HEK293 (cell line): Measurements from ENCODE around the gene TSHZ2.

Experiments used
- AEBP2 ChIP-seq: fragments of 450-650 bp; formaldehyde crosslinking; IDR thresholded peaks from 2 replicates; pipeline ENCODE4 v1.5.1; 2016; ENCODE audit warnings: missing biosample characterization, missing genetic modification characterization, borderline replicate concordance
- CTCF ChIP-seq: fragments of 450-650 bp; formaldehyde crosslinking; IDR thresholded peaks from 2 replicates; pipeline ENCODE4 v1.5.1; 2016; ENCODE audit warnings: missing biosample characterization, missing genetic modification characterization
- IKZF3 ChIP-seq: fragments of 450-650 bp; IDR thresholded peaks from 2 replicates; pipeline ENCODE4 v1.5.0; 2018; ENCODE audit warnings: missing biosample characterization, mild to moderate bottlenecking, missing genetic modification characterization, moderate library complexity
- INSM2 ChIP-seq: fragments of 450-650 bp; formaldehyde crosslinking; IDR thresholded peaks from 2 replicates; pipeline ENCODE4 v1.5.1; 2016; ENCODE audit warnings: missing biosample characterization, missing genetic modification characterization
- PRDM10 ChIP-seq: fragments of 450-650 bp; formaldehyde crosslinking; IDR thresholded peaks from 2 replicates; pipeline ENCODE4 v1.5.1; 2016; ENCODE audit warnings: missing biosample characterization, missing genetic modification characterization
- SP2 ChIP-seq: fragments of 450-650 bp; formaldehyde crosslinking; IDR thresholded peaks from 2 replicates; pipeline ENCODE4 v1.5.1; 2016; ENCODE audit warnings: missing biosample characterization, missing genetic modification characterization
- YY1 ChIP-seq: fragments of 450-650 bp; formaldehyde crosslinking; IDR thresholded peaks from 2 replicates; pipeline ENCODE4 v1.5.1; 2018; ENCODE audit warnings: missing biosample characterization, missing genetic modification characterization
- ZEB2 ChIP-seq: fragments of 450-650 bp; formaldehyde crosslinking; IDR thresholded peaks from 2 replicates; pipeline ENCODE4 v1.5.1; 2016; ENCODE audit warnings: missing biosample characterization, missing genetic modification characterization
- ZFP37 ChIP-seq: fragments of 450-650 bp; formaldehyde crosslinking; IDR thresholded peaks from 2 replicates; pipeline ENCODE4 v1.5.1; 2016; ENCODE audit warnings: missing biosample characterization, missing genetic modification characterization
- ZNF148 ChIP-seq: fragments of 450-650 bp; formaldehyde crosslinking; IDR thresholded peaks from 2 replicates; pipeline ENCODE4 v1.5.0; 2017; ENCODE audit warnings: missing biosample characterization, missing genetic modification characterization, borderline replicate concordance
- ZNF335 ChIP-seq: fragments of 450-650 bp; formaldehyde crosslinking; conservative IDR thresholded peaks from 2 replicates; pipeline ENCODE4 v1.5.1; 2016; ENCODE audit warnings: missing biosample characterization, missing genetic modification characterization
- ZSCAN18 ChIP-seq: fragments of 450-650 bp; formaldehyde crosslinking; IDR thresholded peaks from 2 replicates; pipeline ENCODE4 v1.5.1; 2016; ENCODE audit warnings: missing biosample characterization, missing genetic modification characterization
- TF ChIP-seq, protein P1 (sequence below): fragments of 450-650 bp; formaldehyde crosslinking; IDR thresholded peaks from 2 replicates; pipeline ENCODE4 v1.5.1; 2016; ENCODE audit warnings: missing biosample characterization, missing genetic modification characterization, borderline replicate concordance
- TF ChIP-seq, protein P2 (sequence below): fragments of 450-650 bp; formaldehyde crosslinking; optimal IDR thresholded peaks from 2 replicates; pipeline ENCODE3; 2016; ENCODE audit warnings: missing biosample characterization, mild to moderate bottlenecking, missing genetic modification characterization

GRCh38 chr20:53480913-53481312 is 508.8 kb downstream of the TSHZ2 start:
- no peak for TF ChIP-seq CTCF (tag by site-specific recombination)
- no peak for TF ChIP-seq ZNF148 (tag by site-specific recombination)
- TF ChIP-seq, protein P1, sequence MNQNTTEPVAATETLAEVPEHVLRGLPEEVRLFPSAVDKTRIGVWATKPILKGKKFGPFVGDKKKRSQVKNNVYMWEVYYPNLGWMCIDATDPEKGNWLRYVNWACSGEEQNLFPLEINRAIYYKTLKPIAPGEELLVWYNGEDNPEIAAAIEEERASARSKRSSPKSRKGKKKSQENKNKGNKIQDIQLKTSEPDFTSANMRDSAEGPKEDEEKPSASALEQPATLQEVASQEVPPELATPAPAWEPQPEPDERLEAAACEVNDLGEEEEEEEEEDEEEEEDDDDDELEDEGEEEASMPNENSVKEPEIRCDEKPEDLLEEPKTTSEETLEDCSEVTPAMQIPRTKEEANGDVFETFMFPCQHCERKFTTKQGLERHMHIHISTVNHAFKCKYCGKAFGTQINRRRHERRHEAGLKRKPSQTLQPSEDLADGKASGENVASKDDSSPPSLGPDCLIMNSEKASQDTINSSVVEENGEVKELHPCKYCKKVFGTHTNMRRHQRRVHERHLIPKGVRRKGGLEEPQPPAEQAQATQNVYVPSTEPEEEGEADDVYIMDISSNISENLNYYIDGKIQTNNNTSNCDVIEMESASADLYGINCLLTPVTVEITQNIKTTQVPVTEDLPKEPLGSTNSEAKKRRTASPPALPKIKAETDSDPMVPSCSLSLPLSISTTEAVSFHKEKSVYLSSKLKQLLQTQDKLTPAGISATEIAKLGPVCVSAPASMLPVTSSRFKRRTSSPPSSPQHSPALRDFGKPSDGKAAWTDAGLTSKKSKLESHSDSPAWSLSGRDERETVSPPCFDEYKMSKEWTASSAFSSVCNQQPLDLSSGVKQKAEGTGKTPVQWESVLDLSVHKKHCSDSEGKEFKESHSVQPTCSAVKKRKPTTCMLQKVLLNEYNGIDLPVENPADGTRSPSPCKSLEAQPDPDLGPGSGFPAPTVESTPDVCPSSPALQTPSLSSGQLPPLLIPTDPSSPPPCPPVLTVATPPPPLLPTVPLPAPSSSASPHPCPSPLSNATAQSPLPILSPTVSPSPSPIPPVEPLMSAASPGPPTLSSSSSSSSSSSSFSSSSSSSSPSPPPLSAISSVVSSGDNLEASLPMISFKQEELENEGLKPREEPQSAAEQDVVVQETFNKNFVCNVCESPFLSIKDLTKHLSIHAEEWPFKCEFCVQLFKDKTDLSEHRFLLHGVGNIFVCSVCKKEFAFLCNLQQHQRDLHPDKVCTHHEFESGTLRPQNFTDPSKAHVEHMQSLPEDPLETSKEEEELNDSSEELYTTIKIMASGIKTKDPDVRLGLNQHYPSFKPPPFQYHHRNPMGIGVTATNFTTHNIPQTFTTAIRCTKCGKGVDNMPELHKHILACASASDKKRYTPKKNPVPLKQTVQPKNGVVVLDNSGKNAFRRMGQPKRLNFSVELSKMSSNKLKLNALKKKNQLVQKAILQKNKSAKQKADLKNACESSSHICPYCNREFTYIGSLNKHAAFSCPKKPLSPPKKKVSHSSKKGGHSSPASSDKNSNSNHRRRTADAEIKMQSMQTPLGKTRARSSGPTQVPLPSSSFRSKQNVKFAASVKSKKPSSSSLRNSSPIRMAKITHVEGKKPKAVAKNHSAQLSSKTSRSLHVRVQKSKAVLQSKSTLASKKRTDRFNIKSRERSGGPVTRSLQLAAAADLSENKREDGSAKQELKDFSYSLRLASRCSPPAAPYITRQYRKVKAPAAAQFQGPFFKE (tag by site-specific recombination) = no peak
- TF ChIP-seq IKZF3 (tag by site-specific recombination) = no peak
- TF ChIP-seq YY1 = no peak
- no peak for TF ChIP-seq SP2 (tag by site-specific recombination)
- no peak for TF ChIP-seq ZEB2 (tag by site-specific recombination)
- no peak for TF ChIP-seq PRDM10 (tag by site-specific recombination)
- TF ChIP-seq ZSCAN18 (tag by site-specific recombination) = no peak
- TF ChIP-seq, protein P2, sequence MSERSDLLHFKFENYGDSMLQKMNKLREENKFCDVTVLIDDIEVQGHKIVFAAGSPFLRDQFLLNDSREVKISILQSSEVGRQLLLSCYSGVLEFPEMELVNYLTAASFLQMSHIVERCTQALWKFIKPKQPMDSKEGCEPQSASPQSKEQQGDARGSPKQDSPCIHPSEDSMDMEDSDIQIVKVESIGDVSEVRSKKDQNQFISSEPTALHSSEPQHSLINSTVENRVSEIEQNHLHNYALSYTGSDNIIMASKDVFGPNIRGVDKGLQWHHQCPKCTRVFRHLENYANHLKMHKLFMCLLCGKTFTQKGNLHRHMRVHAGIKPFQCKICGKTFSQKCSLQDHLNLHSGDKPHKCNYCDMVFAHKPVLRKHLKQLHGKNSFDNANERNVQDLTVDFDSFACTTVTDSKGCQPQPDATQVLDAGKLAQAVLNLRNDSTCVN (tag by site-specific recombination) = no peak
- no peak for TF ChIP-seq ZNF335
- no peak for TF ChIP-seq AEBP2 (tag by site-specific recombination)
- TF ChIP-seq INSM2 = no peak
- no peak for TF ChIP-seq ZFP37
